ENCODE results near the gene SETD1B.
A peak's percentile ranks its signal among the peaks of the same experiment; 100 is the strongest.

SETD1B gene

GRCh38 chr12:121827351-121828099 is 23.7 kb downstream of the SETD1B start:
- no peaks in the 10 kb centered on the region for H3K9me3 ChIP-seq (ENCODE audit: control insufficient read depth, insufficient read depth, low read length)
- H3K4me1 ChIP-seq (ENCODE audit: insufficient read depth, low read length): no peaks in the 10 kb centered on the region
- no peak overlapping the region for H3K9ac ChIP-seq (ENCODE audit: low read depth, low read length)
- H3K36me3 ChIP-seq (ENCODE audit: insufficient read depth, low read length): peaks cover 2% of the 10 kb centered on the region; the same call in 1 of the 2 replicates

GRCh38 chr12:121828306-121828705 is 24.5 kb downstream of the SETD1B start:
- H3K9ac ChIP-seq (ENCODE audit: low read depth, low read length): no peak overlapping the region
- H3K9me3 ChIP-seq (ENCODE audit: control insufficient read depth, insufficient read depth, low read length): no peaks in the 10 kb centered on the region
- H3K36me3 ChIP-seq (ENCODE audit: insufficient read depth, low read length): peaks cover 2% of the 10 kb centered on the region; the same call in 1 of the 2 replicates
- H3K4me1 ChIP-seq (ENCODE audit: insufficient read depth, low read length): no peaks in the 10 kb centered on the region

GRCh38 chr12:121828826-121829225 is 25.0 kb downstream of the SETD1B start:
- Histone ChIP-seq H3K9ac (ENCODE audit: low read depth, low read length) (no peak overlapping the region), H3K4me1 (ENCODE audit: insufficient read depth, low read length) (no peaks in the 10 kb centered on the region), H3K36me3 (ENCODE audit: insufficient read depth, low read length) (peaks cover 2% of the 10 kb centered on the region; the same call in 1 of the 2 replicates), H3K9me3 (ENCODE audit: control insufficient read depth, insufficient read depth, low read length) (no peaks in the 10 kb centered on the region)

GRCh38 chr12:121829250-121829918 is 25.6 kb downstream of the SETD1B start:
- Histone ChIP-seq H3K9me3 (ENCODE audit: control insufficient read depth, insufficient read depth, low read length) (no peaks in the 10 kb centered on the region), H3K9ac (ENCODE audit: low read depth, low read length) (no peak overlapping the region), H3K4me1 (ENCODE audit: insufficient read depth, low read length) (no peaks in the 10 kb centered on the region), H3K36me3 (ENCODE audit: insufficient read depth, low read length) (peaks cover 2% of the 10 kb centered on the region; the same call in 1 of the 2 replicates)

- Histone ChIP-seq H3K9me3 (ENCODE audit: control insufficient read depth, insufficient read depth, low read length) (no peaks in the 10 kb centered on the region), H3K4me1 (ENCODE audit: insufficient read depth, low read length) (no peaks in the 10 kb centered on the region), H3K36me3 (ENCODE audit: insufficient read depth, low read length) (peaks cover 2% of the 10 kb centered on the region; the same call in 1 of the 2 replicates), H3K9ac (ENCODE audit: low read depth, low read length) (no peak overlapping the region)
Measured at GRCh38 chr12:121830134-121830533, 26.3 kb downstream of the SETD1B start.

GRCh38 chr12:121830588-121831265 is 26.9 kb downstream of the SETD1B start:
- Histone ChIP-seq H3K9ac (ENCODE audit: low read depth, low read length) (no peak overlapping the region), H3K36me3 (ENCODE audit: insufficient read depth, low read length) (peaks cover 2% of the 10 kb centered on the region; the same call in 1 of the 2 replicates), H3K9me3 (ENCODE audit: control insufficient read depth, insufficient read depth, low read length) (no peaks in the 10 kb centered on the region), H3K4me1 (ENCODE audit: insufficient read depth, low read length) (no peaks in the 10 kb centered on the region)

GRCh38 chr12:121831571-121832245 is 27.9 kb downstream of the SETD1B start:
- Histone ChIP-seq H3K9ac (ENCODE audit: low read depth, low read length) (no peak overlapping the region), H3K9me3 (ENCODE audit: control insufficient read depth, insufficient read depth, low read length) (no peaks in the 10 kb centered on the region), H3K4me1 (ENCODE audit: insufficient read depth, low read length) (no peaks in the 10 kb centered on the region), H3K36me3 (ENCODE audit: insufficient read depth, low read length) (peaks cover 2% of the 10 kb centered on the region; the same call in 1 of the 2 replicates)

GRCh38 chr12:121837680-121838079 is 33.9 kb downstream of the SETD1B start:
- no peak overlapping the region for H3K9ac ChIP-seq (ENCODE audit: low read depth, low read length)
- no peaks in the 10 kb centered on the region for H3K9me3 ChIP-seq (ENCODE audit: control insufficient read depth, insufficient read depth, low read length)
- H3K4me1 ChIP-seq (ENCODE audit: insufficient read depth, low read length): no peaks in the 10 kb centered on the region
- H3K36me3 ChIP-seq (ENCODE audit: insufficient read depth, low read length): no peaks in the 10 kb centered on the region

GRCh38 chr12:121838126-121838525 is 34.3 kb downstream of the SETD1B start:
- no peaks in the 10 kb centered on the region for H3K36me3 ChIP-seq (ENCODE audit: insufficient read depth, low read length)
- no peaks in the 10 kb centered on the region for H3K9me3 ChIP-seq (ENCODE audit: control insufficient read depth, insufficient read depth, low read length)
- 0 out of 2 replicates have a peak, but pooled peaks cover 1% of the 10 kb centered on the region for H3K4me1 ChIP-seq (ENCODE audit: insufficient read depth, low read length)
- H3K9ac ChIP-seq (ENCODE audit: low read depth, low read length): no peak overlapping the region; the same call in 1 of the 2 replicates

- Histone ChIP-seq H3K9me3 (ENCODE audit: control insufficient read depth, insufficient read depth, low read length) (no peaks in the 10 kb centered on the region), H3K9ac (ENCODE audit: low read depth, low read length) (peak overlapping the region; percentile 71), H3K36me3 (ENCODE audit: insufficient read depth, low read length) (no peaks in the 10 kb centered on the region), H3K4me1 (ENCODE audit: insufficient read depth, low read length) (0 out of 2 replicates have a peak, but pooled peaks cover 6% of the 10 kb centered on the region)
Measured at GRCh38 chr12:121839106-121839992, 35.5 kb downstream of the SETD1B start.

GRCh38 chr12:121839993-121840761 is 36.4 kb downstream of the SETD1B start:
- H3K4me1 ChIP-seq (ENCODE audit: insufficient read depth, low read length): 0 out of 2 replicates have a peak, but pooled peaks cover 6% of the 10 kb centered on the region
- H3K9me3 ChIP-seq (ENCODE audit: control insufficient read depth, insufficient read depth, low read length): no peaks in the 10 kb centered on the region
- no peaks in the 10 kb centered on the region for H3K36me3 ChIP-seq (ENCODE audit: insufficient read depth, low read length)
- H3K9ac ChIP-seq (ENCODE audit: low read depth, low read length): peak overlapping the region; percentile 71

GRCh38 chr12:121843236-121843982 is 39.6 kb downstream of the SETD1B start:
- no peaks in the 10 kb centered on the region for H3K36me3 ChIP-seq (ENCODE audit: insufficient read depth, low read length)
- 0 out of 2 replicates have a peak, but pooled peaks cover 6% of the 10 kb centered on the region for H3K4me1 ChIP-seq (ENCODE audit: insufficient read depth, low read length)
- H3K9me3 ChIP-seq (ENCODE audit: control insufficient read depth, insufficient read depth, low read length): no peaks in the 10 kb centered on the region
- no peak overlapping the region for H3K9ac ChIP-seq (ENCODE audit: low read depth, low read length)
